Upper lobe of right lung (tissue), 1 donor: ENCODE data around the gene DMD. TPM values are rescaled to one million over a fixed set of nuclear protein-coding genes. Genes with fewer than 3 reads are reported as not detected.

ENCODE experiments used
- ATAC-seq: fragments of 200-7000 bp; cut with Tn5 transposase; one replicate; pipeline ENCODE4 v1.9.1; 2020; ENCODE audit warnings: mild to moderate bottlenecking, moderate library complexity
- DNase-seq: peaks from one replicate; pipeline ENCODE4 v3.0.0-alpha.2; 2020
- H3K27ac ChIP-seq: fragments of 200-600 bp; one replicate; pipeline ENCODE4 v1.8.0; 2022
- H3K27me3 ChIP-seq: fragments of 200-600 bp; one replicate; pipeline ENCODE4 v1.8.0; 2022; ENCODE audit warnings: mild to moderate bottlenecking
- H3K36me3 ChIP-seq: fragments of 200-600 bp; one replicate; pipeline ENCODE4 v1.8.0; 2022
- H3K4me1 ChIP-seq: fragments of 200-600 bp; one replicate; pipeline ENCODE4 v1.8.0; 2022
- H3K4me3 ChIP-seq: fragments of 200-600 bp; one replicate; pipeline ENCODE4 v1.8.0; 2022; ENCODE audit warnings: mild to moderate bottlenecking
- H3K9me3 ChIP-seq: fragments of 200-600 bp; one replicate; pipeline ENCODE4 v1.8.0; 2022
- intact Hi-C: fragments of 100-400 bp; cut with DNase I; formaldehyde crosslinking; loops from one replicate; pipeline ENCODE4 v1.11.0; 2022
- total RNA-seq: library from RNA; stranded (reverse); fragmentation: NEBNext Ultra II Directional; extraction: Animal tissue kit (Norgen Biotek cat#: 25700); gene quantifications from one replicate; pipeline ENCODE4 v1.2.1, GENCODE V29; 2021
- TF ChIP-seq, protein P1 (sequence below): fragments of 200-600 bp; IDR thresholded peaks from one replicate; pipeline ENCODE4 v1.8.0; 2022; ENCODE audit warnings: antibody characterized with exemption
- donor health status: DM: no; HTN: yes; CAD: no; lungs with severe emphysema.

DMD gene
- total RNA-seq, 1 donor from 2014 or later = 24.7 TPM

DNA sequence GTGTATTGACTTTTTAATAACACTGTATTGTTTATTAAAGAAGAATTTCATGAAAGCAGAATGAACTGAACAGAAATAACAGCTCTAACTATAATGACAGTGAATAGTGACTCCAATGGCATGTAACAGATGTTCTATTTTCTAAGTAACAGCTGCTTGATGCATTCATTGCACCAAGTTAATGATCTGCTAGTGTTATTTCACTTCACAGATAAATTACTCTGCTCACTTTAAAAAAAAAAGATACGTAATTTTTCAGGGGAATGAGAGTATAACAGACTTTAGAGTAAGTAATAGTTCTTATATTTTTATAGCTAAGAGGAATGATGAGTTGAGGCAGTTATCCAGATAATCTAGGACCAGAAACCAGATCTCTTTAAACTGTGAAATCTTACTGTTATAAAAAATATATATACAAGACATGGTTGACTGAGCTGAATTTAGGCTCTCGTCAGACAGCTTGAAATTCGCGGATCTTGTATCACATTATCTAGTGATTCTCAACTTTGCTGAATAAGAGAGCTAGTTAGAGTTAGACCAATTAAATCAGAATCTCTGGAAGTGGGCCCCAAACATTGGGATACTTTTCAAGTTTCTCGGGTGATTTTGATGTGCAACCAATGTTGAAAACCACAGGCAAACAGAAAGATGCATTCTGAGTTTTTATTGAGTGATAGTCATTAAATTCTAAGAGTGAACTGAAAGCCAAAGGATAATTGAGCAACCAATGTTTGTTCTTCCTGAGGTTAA lies 840.7 kb downstream of the DMD start:
- no peak for DNase-seq
- H3K4me1 ChIP-seq = no peaks in the 10 kb centered on the region
- intact Hi-C loops = no loop called here

DNA sequence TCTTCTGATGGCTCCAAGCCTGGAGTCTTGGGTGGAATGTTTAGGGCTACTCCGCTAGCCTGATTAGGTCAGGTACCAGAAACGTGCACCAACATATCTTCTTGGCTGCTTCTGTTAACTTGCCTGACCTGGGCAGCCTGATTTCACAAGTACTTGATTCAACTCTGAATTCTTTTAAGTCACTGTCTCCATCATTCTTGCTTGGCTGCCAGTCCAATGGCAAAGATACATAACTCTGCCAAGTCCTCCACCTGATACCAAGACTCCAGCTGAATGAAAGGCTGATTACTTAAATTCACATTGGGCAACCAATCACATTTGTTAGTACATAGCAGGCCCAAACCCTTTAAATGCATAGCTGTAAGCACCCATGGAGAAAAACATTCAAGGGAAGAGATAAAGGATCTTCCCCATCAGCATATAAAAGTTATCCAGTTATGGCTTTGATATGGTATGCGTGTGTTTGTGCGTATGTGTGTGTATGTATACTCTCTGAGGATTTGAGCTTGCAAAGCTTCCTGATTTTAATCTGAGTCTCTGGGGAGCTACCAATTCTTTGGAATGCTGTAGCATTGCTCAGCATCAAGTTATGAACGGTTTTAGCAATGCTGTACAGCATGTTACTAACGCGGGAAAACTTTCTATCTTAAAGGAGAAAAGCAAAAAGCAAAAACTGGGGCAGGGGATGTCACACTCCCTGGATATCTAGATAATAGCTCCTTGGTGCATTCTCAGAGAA lies 917.2 kb downstream of the DMD start:
- H3K36me3 ChIP-seq = no peaks in the 10 kb centered on the region
- ATAC-seq = no peak
- no peak for DNase-seq
- no peaks in the 10 kb centered on the region for H3K27me3 ChIP-seq
- H3K4me1 ChIP-seq = no peaks in the 10 kb centered on the region
- H3K9me3 ChIP-seq = no peaks in the 10 kb centered on the region
- intact Hi-C loops = no loop called here
- H3K4me3 ChIP-seq = no peak overlapping the region
- TF ChIP-seq, protein P1, sequence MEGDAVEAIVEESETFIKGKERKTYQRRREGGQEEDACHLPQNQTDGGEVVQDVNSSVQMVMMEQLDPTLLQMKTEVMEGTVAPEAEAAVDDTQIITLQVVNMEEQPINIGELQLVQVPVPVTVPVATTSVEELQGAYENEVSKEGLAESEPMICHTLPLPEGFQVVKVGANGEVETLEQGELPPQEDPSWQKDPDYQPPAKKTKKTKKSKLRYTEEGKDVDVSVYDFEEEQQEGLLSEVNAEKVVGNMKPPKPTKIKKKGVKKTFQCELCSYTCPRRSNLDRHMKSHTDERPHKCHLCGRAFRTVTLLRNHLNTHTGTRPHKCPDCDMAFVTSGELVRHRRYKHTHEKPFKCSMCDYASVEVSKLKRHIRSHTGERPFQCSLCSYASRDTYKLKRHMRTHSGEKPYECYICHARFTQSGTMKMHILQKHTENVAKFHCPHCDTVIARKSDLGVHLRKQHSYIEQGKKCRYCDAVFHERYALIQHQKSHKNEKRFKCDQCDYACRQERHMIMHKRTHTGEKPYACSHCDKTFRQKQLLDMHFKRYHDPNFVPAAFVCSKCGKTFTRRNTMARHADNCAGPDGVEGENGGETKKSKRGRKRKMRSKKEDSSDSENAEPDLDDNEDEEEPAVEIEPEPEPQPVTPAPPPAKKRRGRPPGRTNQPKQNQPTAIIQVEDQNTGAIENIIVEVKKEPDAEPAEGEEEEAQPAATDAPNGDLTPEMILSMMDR = no peak
- no peak overlapping the region for H3K27ac ChIP-seq

More for the DNA sequence above, 840.7 kb downstream of the DMD start:
- H3K27ac ChIP-seq = no peak overlapping the region
- H3K27me3 ChIP-seq = no peaks in the 10 kb centered on the region
- H3K36me3 ChIP-seq = no peaks in the 10 kb centered on the region
- H3K9me3 ChIP-seq = no peaks in the 10 kb centered on the region
- ATAC-seq = no peak
- TF ChIP-seq, protein P1 = no peak
- no peak overlapping the region for H3K4me3 ChIP-seq

DNA sequence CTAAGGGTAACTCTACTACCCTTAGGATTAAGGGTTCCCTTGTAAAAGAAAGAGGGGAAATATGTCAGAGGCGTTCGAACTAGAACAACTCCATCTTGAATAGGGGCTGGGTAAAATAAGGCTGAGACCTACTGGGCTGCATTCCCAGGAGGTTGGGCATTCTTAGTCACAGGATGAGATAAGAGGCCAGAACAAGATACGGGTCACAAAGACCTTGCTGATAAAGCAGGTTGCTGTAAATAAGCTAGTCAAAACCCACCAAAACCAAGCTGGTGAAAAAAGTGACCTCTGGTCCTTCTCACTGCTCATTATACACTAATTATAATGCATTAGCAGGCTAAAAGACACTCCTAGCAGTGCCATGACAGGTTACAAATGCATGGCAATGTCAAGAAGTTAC lies 922.0 kb downstream of the DMD start:
- no peaks in the 10 kb centered on the region for H3K36me3 ChIP-seq
- DNase-seq = no peak
- H3K4me3 ChIP-seq = no peak overlapping the region
- no peak for ATAC-seq
- H3K27ac ChIP-seq = no peak overlapping the region
- TF ChIP-seq, protein P1 = no peak
- no peaks in the 10 kb centered on the region for H3K27me3 ChIP-seq
- no peaks in the 10 kb centered on the region for H3K4me1 ChIP-seq
- intact Hi-C loops = no loop called here
- H3K9me3 ChIP-seq = no peaks in the 10 kb centered on the region

DNA sequence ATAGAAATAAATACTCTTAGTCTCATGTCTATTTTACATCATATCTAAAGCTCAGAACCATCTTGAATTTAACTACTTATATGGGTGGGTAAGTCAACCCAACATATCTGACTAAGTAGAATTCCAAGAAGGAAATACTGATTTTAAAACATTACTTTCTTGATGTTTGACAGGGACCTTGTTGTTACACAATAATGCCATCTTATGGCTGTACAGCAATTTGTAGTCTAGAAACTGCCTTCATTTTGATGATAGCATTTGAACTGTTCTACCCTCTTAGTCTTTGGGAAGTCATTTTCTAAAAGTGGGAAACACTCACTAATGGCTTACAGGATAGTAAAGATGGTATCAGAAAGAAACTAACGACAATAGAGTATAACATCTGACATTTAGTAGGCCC lies 929.5 kb downstream of the DMD start:
- no peaks in the 10 kb centered on the region for H3K36me3 ChIP-seq
- H3K27me3 ChIP-seq = no peaks in the 10 kb centered on the region
- H3K27ac ChIP-seq = no peak overlapping the region
- H3K4me1 ChIP-seq = no peaks in the 10 kb centered on the region
- TF ChIP-seq, protein P1 = no peak
- no peak for DNase-seq
- no peak overlapping the region for H3K4me3 ChIP-seq
- intact Hi-C loops = no loop called here
- no peak for ATAC-seq
- no peaks in the 10 kb centered on the region for H3K9me3 ChIP-seq

DNA sequence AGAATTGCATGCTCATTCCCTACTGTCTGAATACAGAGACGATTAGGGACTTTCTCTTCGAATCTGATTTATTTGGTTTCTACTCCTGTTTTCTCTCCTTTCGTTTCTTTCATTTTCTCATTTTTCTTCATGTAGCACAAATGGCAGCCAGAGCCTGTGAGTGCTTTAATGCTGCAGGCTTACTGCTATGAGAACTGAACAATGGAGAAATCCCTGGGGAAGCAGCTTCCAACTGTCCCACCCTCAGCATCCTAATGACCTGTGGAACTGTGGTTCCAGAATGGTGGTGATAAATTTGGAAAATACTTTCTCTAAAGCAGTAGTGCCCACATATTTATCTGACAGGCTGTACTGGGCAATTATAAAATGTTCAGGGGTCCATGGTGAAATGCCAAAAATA lies 930.4 kb downstream of the DMD start:
- intact Hi-C loops = no loop called here

More for the DNA sequence above, 930.4 kb downstream of the DMD start:
- H3K4me3 ChIP-seq = no peak overlapping the region
- no peak for ATAC-seq
- no peak for DNase-seq
- TF ChIP-seq, protein P1 = no peak
- H3K27ac ChIP-seq = no peak overlapping the region
- H3K36me3 ChIP-seq = no peaks in the 10 kb centered on the region
- H3K27me3 ChIP-seq = no peaks in the 10 kb centered on the region
- H3K4me1 ChIP-seq = no peaks in the 10 kb centered on the region
- no peaks in the 10 kb centered on the region for H3K9me3 ChIP-seq
